Measurements from ENCODE around the gene TMEM44.

Gene TMEM44

DNA sequence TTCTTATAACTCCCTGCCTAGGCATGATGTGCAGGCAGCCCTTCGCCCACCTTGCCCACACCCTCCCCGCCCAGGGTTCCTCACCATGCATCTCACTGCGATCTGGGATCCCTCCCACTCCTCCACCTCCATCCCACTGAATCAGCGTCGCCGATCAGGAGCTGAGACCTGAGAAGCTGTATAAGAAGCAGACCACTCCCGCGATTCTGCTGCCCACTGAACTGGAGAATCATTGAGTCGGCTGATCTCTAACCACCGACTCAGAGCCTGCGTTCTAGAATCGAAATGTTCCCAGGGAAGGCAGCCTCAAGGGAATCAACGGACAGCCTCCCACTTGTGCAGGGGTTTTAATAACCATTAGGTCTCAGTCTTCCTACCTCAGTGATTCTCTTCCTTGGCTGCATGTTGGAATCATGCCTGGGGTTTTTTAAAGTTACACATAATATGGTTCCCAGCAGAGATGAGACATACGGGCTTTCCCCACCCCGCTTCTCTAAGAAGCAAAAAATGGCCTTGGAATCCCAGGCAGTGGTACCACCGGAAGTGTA lies 60.2 kb downstream of the TMEM44 start:
- TF ChIP-seq, protein P1, sequence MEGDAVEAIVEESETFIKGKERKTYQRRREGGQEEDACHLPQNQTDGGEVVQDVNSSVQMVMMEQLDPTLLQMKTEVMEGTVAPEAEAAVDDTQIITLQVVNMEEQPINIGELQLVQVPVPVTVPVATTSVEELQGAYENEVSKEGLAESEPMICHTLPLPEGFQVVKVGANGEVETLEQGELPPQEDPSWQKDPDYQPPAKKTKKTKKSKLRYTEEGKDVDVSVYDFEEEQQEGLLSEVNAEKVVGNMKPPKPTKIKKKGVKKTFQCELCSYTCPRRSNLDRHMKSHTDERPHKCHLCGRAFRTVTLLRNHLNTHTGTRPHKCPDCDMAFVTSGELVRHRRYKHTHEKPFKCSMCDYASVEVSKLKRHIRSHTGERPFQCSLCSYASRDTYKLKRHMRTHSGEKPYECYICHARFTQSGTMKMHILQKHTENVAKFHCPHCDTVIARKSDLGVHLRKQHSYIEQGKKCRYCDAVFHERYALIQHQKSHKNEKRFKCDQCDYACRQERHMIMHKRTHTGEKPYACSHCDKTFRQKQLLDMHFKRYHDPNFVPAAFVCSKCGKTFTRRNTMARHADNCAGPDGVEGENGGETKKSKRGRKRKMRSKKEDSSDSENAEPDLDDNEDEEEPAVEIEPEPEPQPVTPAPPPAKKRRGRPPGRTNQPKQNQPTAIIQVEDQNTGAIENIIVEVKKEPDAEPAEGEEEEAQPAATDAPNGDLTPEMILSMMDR (IDR thresholded peaks at IDR 0.05; ENCODE audit: low read depth, low read length), result no peak
- TF ChIP-seq EZH2phosphoT487 (IDR thresholded peaks at IDR 0.05; ENCODE audit: low read depth), result no peak
- Histone ChIP-seq H3K4me1 (ENCODE audit: low read length) (peaks cover 17% of the 10 kb centered on the region), H3K79me2 (ENCODE audit: low read length) (no peaks in the 10 kb centered on the region), H3K4me3 (ENCODE audit: low read length) (no peak overlapping the region), H2AFZ (ENCODE audit: low read depth, low read length) (no peak overlapping the region), H3K27me3 (ENCODE audit: low read depth, low read length) (peaks cover 13% of the 10 kb centered on the region), H3K9ac (ENCODE audit: low read length) (no peak overlapping the region), H3K27ac (ENCODE audit: low read length) (no peak overlapping the region), H3K9me3 (ENCODE audit: insufficient read depth, low read length) (no peaks in the 10 kb centered on the region), H3K36me3 (replicated peaks; ENCODE audit: low read depth, low read length) (no peaks in the 10 kb centered on the region), H3K4me2 (ENCODE audit: low read length) (no peak overlapping the region), H4K20me1 (ENCODE audit: insufficient read depth, low read length) (no peaks in the 10 kb centered on the region)

DNA sequence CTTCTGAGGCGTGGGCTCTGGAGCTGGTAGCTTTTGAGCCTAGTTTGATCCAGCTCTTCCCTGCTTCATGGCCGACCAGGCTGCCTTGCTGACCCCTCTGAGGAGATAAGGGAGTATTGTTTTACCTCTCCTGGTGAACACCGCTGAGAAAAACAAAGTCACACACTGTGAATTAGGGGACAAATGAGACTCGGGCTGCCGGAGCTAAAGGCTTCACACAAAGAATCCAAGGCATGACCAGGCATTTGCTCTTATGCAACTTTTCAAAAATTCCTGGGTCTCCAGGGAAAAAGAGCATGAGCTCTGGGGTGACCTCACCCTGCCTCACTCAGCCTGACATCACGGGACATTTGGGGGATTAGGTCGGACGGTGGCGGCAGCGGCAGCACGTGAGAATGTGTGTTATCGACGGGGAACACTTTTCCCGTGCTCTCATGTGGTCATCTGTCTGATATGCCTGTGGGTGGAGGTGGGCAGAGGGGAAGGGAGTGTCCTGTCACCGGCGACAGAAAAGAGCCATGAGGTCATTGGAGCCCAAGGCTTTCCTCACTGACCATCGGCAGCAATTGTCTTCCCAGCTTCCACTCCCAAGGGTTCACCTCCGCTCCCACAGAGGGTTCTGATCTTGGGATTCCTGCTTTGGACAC lies 61.0 kb downstream of the TMEM44 start:
- TF ChIP-seq, protein P1 (IDR thresholded peaks at IDR 0.05; ENCODE audit: low read depth, low read length), result no peak
- no peak for TF ChIP-seq EZH2phosphoT487 (IDR thresholded peaks at IDR 0.05; ENCODE audit: low read depth)
- no peak overlapping the region for H3K9ac ChIP-seq (ENCODE audit: low read length)
- H3K4me3 ChIP-seq (ENCODE audit: low read length), result no peak overlapping the region
- H2AFZ ChIP-seq (ENCODE audit: low read depth, low read length), result no peak overlapping the region
- H3K27me3 ChIP-seq (ENCODE audit: low read depth, low read length), result peaks cover 13% of the 10 kb centered on the region
- H4K20me1 ChIP-seq (ENCODE audit: insufficient read depth, low read length), result no peaks in the 10 kb centered on the region
- no peak overlapping the region for H3K27ac ChIP-seq (ENCODE audit: low read length)
- H3K36me3 ChIP-seq (replicated peaks; ENCODE audit: low read depth, low read length), result no peaks in the 10 kb centered on the region
- peaks cover 15% of the 10 kb centered on the region for H3K4me1 ChIP-seq (ENCODE audit: low read length)
- H3K9me3 ChIP-seq (ENCODE audit: insufficient read depth, low read length), result no peaks in the 10 kb centered on the region
- H3K79me2 ChIP-seq (ENCODE audit: low read length), result no peaks in the 10 kb centered on the region
- no peak overlapping the region for H3K4me2 ChIP-seq (ENCODE audit: low read length)

- H2AFZ ChIP-seq (ENCODE audit: low read depth, low read length), result no peak overlapping the region
- no peak overlapping the region for H3K9ac ChIP-seq (ENCODE audit: low read length)
- H3K27ac ChIP-seq (ENCODE audit: low read length), result no peak overlapping the region
- H3K36me3 ChIP-seq (replicated peaks; ENCODE audit: low read depth, low read length), result no peaks in the 10 kb centered on the region
- H3K4me1 ChIP-seq (ENCODE audit: low read length), result peaks cover 15% of the 10 kb centered on the region
- TF ChIP-seq EZH2phosphoT487 (IDR thresholded peaks at IDR 0.05; ENCODE audit: low read depth), result no peak
- TF ChIP-seq, protein P1 (IDR thresholded peaks at IDR 0.05; ENCODE audit: low read depth, low read length), result no peak
- H3K79me2 ChIP-seq (ENCODE audit: low read length), result no peaks in the 10 kb centered on the region
- H4K20me1 ChIP-seq (ENCODE audit: insufficient read depth, low read length), result no peaks in the 10 kb centered on the region
- H3K9me3 ChIP-seq (ENCODE audit: insufficient read depth, low read length), result no peaks in the 10 kb centered on the region
- peak overlapping the region; percentile 15 for H3K4me2 ChIP-seq (ENCODE audit: low read length)
- H3K4me3 ChIP-seq (ENCODE audit: low read length), result no peak overlapping the region
- H3K27me3 ChIP-seq (ENCODE audit: low read depth, low read length), result peaks cover 13% of the 10 kb centered on the region
Observed at GRCh38 chr3:194571491-194572142, 61.6 kb downstream of the TMEM44 start.

GRCh38 chr3:194570898-194571297 lies 62.3 kb downstream of the TMEM44 start:
- H3K27ac ChIP-seq (ENCODE audit: low read length), result no peak overlapping the region
- H4K20me1 ChIP-seq (ENCODE audit: insufficient read depth, low read length), result no peaks in the 10 kb centered on the region
- H2AFZ ChIP-seq (ENCODE audit: low read depth, low read length), result no peak overlapping the region
- no peak overlapping the region for H3K9ac ChIP-seq (ENCODE audit: low read length)
- TF ChIP-seq, protein P1 (IDR thresholded peaks at IDR 0.05; ENCODE audit: low read depth, low read length), result no peak
- no peak for TF ChIP-seq EZH2phosphoT487 (IDR thresholded peaks at IDR 0.05; ENCODE audit: low read depth)
- no peaks in the 10 kb centered on the region for H3K36me3 ChIP-seq (replicated peaks; ENCODE audit: low read depth, low read length)
- H3K79me2 ChIP-seq (ENCODE audit: low read length), result no peaks in the 10 kb centered on the region
- H3K4me3 ChIP-seq (ENCODE audit: low read length), result no peak overlapping the region
- peaks cover 19% of the 10 kb centered on the region for H3K27me3 ChIP-seq (ENCODE audit: low read depth, low read length)
- no peaks in the 10 kb centered on the region for H3K9me3 ChIP-seq (ENCODE audit: insufficient read depth, low read length)
- H3K4me2 ChIP-seq (ENCODE audit: low read length), result no peak overlapping the region
- H3K4me1 ChIP-seq (ENCODE audit: low read length), result peaks cover 15% of the 10 kb centered on the region
